GM12891 (cell line): ENCODE measurements around the gene UBE2E1.

Source experiments
- PAX5 ChIP-seq: IDR thresholded peaks from 2 replicates; pipeline ENCODE4 v1.6.1; 2011; ENCODE audit warnings: low read length, moderate library complexity, mild to moderate bottlenecking; ENCODE audit not compliant: insufficient read depth, severe bottlenecking
- POLR2A ChIP-seq: IDR thresholded peaks from 2 replicates; pipeline ENCODE4 v1.6.1; 2011; ENCODE audit warnings: low read depth, low read length, control low read depth
- POLR2AphosphoS5 ChIP-seq: IDR thresholded peaks from 2 replicates; pipeline ENCODE4 v1.6.1; 2011; ENCODE audit warnings: low read depth, low read length, control low read depth
- SPI1 ChIP-seq: IDR thresholded peaks from 2 replicates; pipeline ENCODE4 v1.6.1; 2011; ENCODE audit warnings: low read depth, low read length, control low read depth
- TAF1 ChIP-seq: IDR thresholded peaks from 2 replicates; pipeline ENCODE4 v1.6.1; 2011; ENCODE audit warnings: low read depth, low read length, control low read depth

DNA sequence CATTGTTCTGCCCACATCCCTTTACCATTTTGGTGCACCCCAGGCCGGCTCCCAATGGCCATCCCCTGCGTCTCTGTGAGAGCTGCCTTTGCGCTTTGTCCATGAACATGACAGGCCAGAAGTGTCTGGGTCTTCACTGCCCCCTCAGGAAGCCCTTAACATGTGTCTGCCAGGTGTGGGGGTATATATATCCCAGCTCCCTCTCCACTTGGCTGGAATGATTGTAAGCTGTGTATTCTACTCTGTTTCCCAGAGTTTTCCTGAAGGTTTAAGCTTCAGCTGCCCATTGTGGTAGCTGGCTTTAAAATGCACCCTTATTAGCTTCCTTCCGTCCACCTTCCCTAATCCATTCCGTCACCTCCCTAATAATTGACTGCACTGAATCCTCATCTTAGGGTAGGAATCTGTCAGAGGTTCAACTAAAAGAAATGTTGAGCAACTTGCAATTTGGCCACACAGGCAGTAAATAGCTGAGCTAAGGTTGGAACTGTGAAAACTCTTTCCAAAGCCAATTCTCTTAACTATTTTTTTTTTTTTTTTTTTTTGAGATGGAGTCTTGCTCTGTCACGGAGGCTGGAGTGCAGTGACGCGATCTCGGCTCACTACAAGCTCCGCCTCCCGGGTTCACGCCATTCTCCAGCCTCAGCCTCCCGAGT, 30.4 kb upstream of the UBE2E1 start:
- TF ChIP-seq POLR2A (no peak), POLR2AphosphoS5 (no peak), TAF1 (no peak), SPI1 (no peak), PAX5 (no peak)
